OCI-LY7 (cell line): ENCODE results near the gene MACROD2. TPM values are rescaled to one million over a fixed set of nuclear protein-coding genes. Genes with fewer than 3 reads are reported as not detected.

Experiments used
- BruUV-seq: library from RNA; stranded (reverse); fragments of 400-500 nt; replicated peaks from 2 replicates; lab custom pipeline; 2021; lab: Mats Ljungman, UMichigan
- CTCF ChIA-PET: fragments of 300-600 bp; sonication (Branson Sonifier 250); formaldehyde crosslinking; loops from one replicate; lab custom pipeline; 2022; ENCODE audit warnings: antibody characterized with exemption; ENCODE audit not compliant: unreplicated experiment; lab: Charles Lee
- POLR2A ChIA-PET: fragments of 300-600 bp; sonication (Branson Sonifier 250); formaldehyde crosslinking; loops from one replicate; lab custom pipeline; 2022; ENCODE audit warnings: antibody characterized with exemption; lab: Charles Lee
- DNase-seq: peaks from one replicate; pipeline ENCODE4 v3.0.0-alpha.2; 2015; ENCODE audit warnings: low spot score
- H2AFZ ChIP-seq: fragments of 200-600 bp; sonication (generic), shearing (Covaris generic); 2 replicates; pipeline ENCODE4 v1.6.1; 2014; ENCODE audit warnings: mild to moderate bottlenecking, antibody characterized with exemption, low read length, moderate library complexity
- H3K27ac ChIP-seq: fragments of 200-600 bp; sonication (generic); 2 replicates; pipeline ENCODE4 v1.5.1; 2014; ENCODE audit warnings: mixed run types, low read depth, mild to moderate bottlenecking, moderate library complexity, low read length, inconsistent platforms; ENCODE audit not compliant: poor library complexity, severe bottlenecking
- H3K36me3 ChIP-seq: fragments of 200-600 bp; sonication (generic); 2 replicates; pipeline ENCODE4 v1.6.1; 2014; ENCODE audit warnings: mild to moderate bottlenecking, antibody characterized with exemption, low read length, moderate library complexity, mixed read lengths; ENCODE audit not compliant: insufficient read depth
- H3K4me1 ChIP-seq: fragments of 200-600 bp; sonication (generic); 2 replicates; pipeline ENCODE4 v1.5.1; 2014; ENCODE audit warnings: mild to moderate bottlenecking, low read length; ENCODE audit not compliant: insufficient read depth, poor library complexity, severe bottlenecking
- H3K4me2 ChIP-seq: fragments of 200-600 bp; sonication (generic); 2 replicates; pipeline ENCODE4 v1.6.1; 2014; ENCODE audit warnings: mild to moderate bottlenecking, low read length
- H3K4me3 ChIP-seq: fragments of 200-600 bp; sonication (generic); 2 replicates; pipeline ENCODE4 v1.5.1; 2014; ENCODE audit warnings: mild to moderate bottlenecking, low read depth, low read length; ENCODE audit not compliant: poor library complexity, severe bottlenecking
- H3K79me2 ChIP-seq: fragments of 200-600 bp; sonication (generic); 2 replicates; pipeline ENCODE4 v1.6.1; 2016; ENCODE audit warnings: low read depth, mild to moderate bottlenecking, low read length, moderate library complexity, mixed read lengths; ENCODE audit not compliant: insufficient read depth
- H3K9me2 ChIP-seq: fragments of 200-600 bp; sonication (generic); 2 replicates; pipeline ENCODE4 v1.6.1; 2016; ENCODE audit warnings: mild to moderate bottlenecking, low read length, mixed read lengths; ENCODE audit not compliant: insufficient read depth
- H3K9me3 ChIP-seq: fragments of 200-600 bp; sonication (generic); 2 replicates; pipeline ENCODE4 v1.6.1; 2014; ENCODE audit warnings: mild to moderate bottlenecking, mixed run types, low read length, mixed read lengths
- H4K20me1 ChIP-seq: fragments of 200-600 bp; sonication (generic); 2 replicates; pipeline ENCODE4 v1.6.1; 2014; ENCODE audit warnings: mild to moderate bottlenecking, antibody characterized with exemption, low read length, moderate library complexity, mixed read lengths; ENCODE audit not compliant: insufficient read depth
- EZH2phosphoT487 ChIP-seq: fragments of 200-600 bp; sonication (generic); IDR thresholded peaks from 2 replicates; pipeline ENCODE4 v1.6.1; 2018; ENCODE audit warnings: low read depth, borderline replicate concordance, mild to moderate bottlenecking, mixed run types, antibody characterized with exemption, low read length, moderate library complexity, mixed read lengths
- intact Hi-C: fragments of 100-400 bp; cut with micrococcal nuclease; formaldehyde crosslinking; loops from one replicate; pipeline ENCODE4 v1.10.0; 2022; ENCODE audit not compliant: unreplicated experiment
- total RNA-seq, 2 experiments: library from RNA; depleted of rRNA in 1 of 2; stranded (reverse); fragments of >200 nt in 1 of 2; shearing (Covaris generic) in 1 of 2; gene quantifications; 2 replicates each; pipeline ENCODE4 v1.2.3, GENCODE V29; 2014 to 2022
- TF ChIP-seq, protein P1 (sequence below): fragments of 200-600 bp; sonication (generic); conservative IDR thresholded peaks from 2 replicates; pipeline ENCODE4 v1.5.1; 2014; ENCODE audit warnings: mild to moderate bottlenecking, antibody characterized with exemption, low read length, moderate library complexity, mixed read lengths

Gene MACROD2
- total RNA-seq, 2 experiments from 2014 or later = 0.09 to 4.5 TPM

DNA sequence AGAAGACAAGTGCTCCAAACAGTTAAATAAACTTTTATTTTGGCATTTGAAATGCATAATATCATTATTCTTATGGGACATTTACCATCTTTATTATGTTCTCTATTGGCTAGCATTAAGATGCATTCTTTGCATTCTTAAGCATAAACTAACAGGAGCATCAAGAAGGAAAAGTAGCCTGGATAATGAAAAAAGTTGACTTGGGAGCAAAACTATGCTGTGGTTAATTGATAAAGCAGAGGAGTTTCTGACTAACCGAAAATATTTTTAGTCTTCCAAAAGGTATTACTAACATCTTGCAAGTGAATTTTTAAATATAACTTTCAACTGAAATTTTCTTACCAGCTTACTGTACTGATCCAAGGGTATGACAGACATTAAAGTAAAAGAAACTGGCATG, 201.8 kb downstream of the MACROD2 start:
- Histone ChIP-seq H3K27ac (no peak overlapping the region), H3K9me3 (no peaks in the 10 kb centered on the region), H4K20me1 (no peaks in the 10 kb centered on the region), H2AFZ (no peak overlapping the region), H3K4me3 (no peak overlapping the region), H3K4me2 (no peak overlapping the region), H3K9me2 (no peaks in the 10 kb centered on the region), H3K79me2 (no peaks in the 10 kb centered on the region), H3K4me1 (no peaks in the 10 kb centered on the region), H3K36me3 (no peaks in the 10 kb centered on the region)
- ChIA-PET POLR2A (no interaction called here), CTCF (no interaction called here)
- no peak for DNase-seq
- TF ChIP-seq, protein P1, sequence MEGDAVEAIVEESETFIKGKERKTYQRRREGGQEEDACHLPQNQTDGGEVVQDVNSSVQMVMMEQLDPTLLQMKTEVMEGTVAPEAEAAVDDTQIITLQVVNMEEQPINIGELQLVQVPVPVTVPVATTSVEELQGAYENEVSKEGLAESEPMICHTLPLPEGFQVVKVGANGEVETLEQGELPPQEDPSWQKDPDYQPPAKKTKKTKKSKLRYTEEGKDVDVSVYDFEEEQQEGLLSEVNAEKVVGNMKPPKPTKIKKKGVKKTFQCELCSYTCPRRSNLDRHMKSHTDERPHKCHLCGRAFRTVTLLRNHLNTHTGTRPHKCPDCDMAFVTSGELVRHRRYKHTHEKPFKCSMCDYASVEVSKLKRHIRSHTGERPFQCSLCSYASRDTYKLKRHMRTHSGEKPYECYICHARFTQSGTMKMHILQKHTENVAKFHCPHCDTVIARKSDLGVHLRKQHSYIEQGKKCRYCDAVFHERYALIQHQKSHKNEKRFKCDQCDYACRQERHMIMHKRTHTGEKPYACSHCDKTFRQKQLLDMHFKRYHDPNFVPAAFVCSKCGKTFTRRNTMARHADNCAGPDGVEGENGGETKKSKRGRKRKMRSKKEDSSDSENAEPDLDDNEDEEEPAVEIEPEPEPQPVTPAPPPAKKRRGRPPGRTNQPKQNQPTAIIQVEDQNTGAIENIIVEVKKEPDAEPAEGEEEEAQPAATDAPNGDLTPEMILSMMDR = no peak
- TF ChIP-seq EZH2phosphoT487 = no peak
- no TSS peak for BruUV-seq
- intact Hi-C loops = no loop called here

DNA sequence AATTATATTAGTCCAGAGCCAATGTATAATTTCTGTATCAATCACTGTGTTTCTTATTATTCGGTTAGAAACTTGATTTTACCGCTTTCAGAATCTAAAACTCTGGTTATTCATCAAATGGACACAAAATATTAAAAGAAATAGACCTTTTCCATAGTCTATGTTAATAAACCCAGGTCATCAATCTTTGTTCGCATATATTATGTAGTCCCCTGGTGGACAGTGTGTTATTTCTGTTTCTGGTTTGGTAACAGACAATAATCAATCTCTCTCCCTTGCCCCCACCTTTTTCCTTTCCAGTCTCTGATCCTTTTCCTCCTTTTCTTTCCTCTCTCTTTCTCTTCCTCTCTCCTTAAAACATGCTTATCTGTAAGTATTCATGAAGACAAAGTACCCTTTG, 203.1 kb downstream of the MACROD2 start:
- POLR2A ChIA-PET = no interaction called here
- CTCF ChIA-PET = no interaction called here
- no peaks in the 10 kb centered on the region for H3K9me3 ChIP-seq
- H3K79me2 ChIP-seq = no peaks in the 10 kb centered on the region
- no TSS peak for BruUV-seq
- intact Hi-C loops = no loop called here
- no peak overlapping the region for H3K27ac ChIP-seq
- H3K4me3 ChIP-seq = no peak overlapping the region
- H3K9me2 ChIP-seq = no peaks in the 10 kb centered on the region
- no peaks in the 10 kb centered on the region for H3K36me3 ChIP-seq
- no peaks in the 10 kb centered on the region for H3K4me1 ChIP-seq
- H3K4me2 ChIP-seq = no peak overlapping the region
- no peaks in the 10 kb centered on the region for H4K20me1 ChIP-seq
- TF ChIP-seq EZH2phosphoT487 = no peak
- TF ChIP-seq, protein P1 = no peak
- DNase-seq = no peak
- H2AFZ ChIP-seq = no peak overlapping the region

DNA sequence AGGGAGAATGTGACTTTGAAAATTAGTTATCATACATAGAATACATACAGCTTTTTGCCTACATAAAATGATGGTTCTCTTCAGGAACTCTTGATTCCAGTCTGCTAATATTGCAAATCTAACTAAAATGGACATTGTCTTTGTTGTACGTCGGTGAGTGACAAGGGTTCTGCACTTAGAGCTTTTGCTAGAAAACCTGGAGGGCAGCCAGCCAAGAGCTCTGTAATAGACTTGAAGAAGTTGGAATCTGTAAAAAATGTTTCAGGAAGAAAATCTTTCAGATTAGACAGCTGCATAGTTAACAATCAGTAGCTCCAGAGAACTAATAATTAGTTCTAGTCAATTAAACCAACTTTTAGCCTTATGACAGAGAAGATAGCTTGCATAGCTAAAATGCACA, 203.8 kb downstream of the MACROD2 start:
- Histone ChIP-seq H4K20me1 (no peaks in the 10 kb centered on the region), H3K36me3 (no peaks in the 10 kb centered on the region), H3K27ac (no peak overlapping the region), H2AFZ (no peak overlapping the region), H3K9me3 (no peaks in the 10 kb centered on the region), H3K4me1 (no peaks in the 10 kb centered on the region), H3K79me2 (no peaks in the 10 kb centered on the region), H3K4me3 (no peak overlapping the region), H3K4me2 (no peak overlapping the region), H3K9me2 (no peaks in the 10 kb centered on the region)
- CTCF ChIA-PET = no interaction called here
- no peak for DNase-seq
- TF ChIP-seq, protein P1 = no peak
- no peak for TF ChIP-seq EZH2phosphoT487
- intact Hi-C loops = no loop called here
- POLR2A ChIA-PET = no interaction called here
- BruUV-seq = no TSS peak
